Nephron (organoid): ENCODE data around the gene DCLK1.

Experiments
- H3K27ac Mint-ChIP-seq, 3 experiments: 2 replicates each; pipeline ENCODE4 v1.8.0; 2020; ENCODE audit warnings: mixed read lengths in 3 of 3, mild to moderate bottlenecking in 2 of 3, moderate library complexity in 1 of 3
- H3K27me3 Mint-ChIP-seq: 2 replicates; pipeline ENCODE4 v1.8.0; 2021; ENCODE audit warnings: low read depth, mild to moderate bottlenecking, moderate library complexity, mixed read lengths
- H3K36me3 Mint-ChIP-seq: 2 replicates; pipeline ENCODE4 v1.8.0; 2020; ENCODE audit warnings: low read depth, mixed read lengths
- H3K4me1 Mint-ChIP-seq: 2 replicates; pipeline ENCODE4 v1.8.0; 2020; ENCODE audit warnings: mixed read lengths
- H3K4me3 Mint-ChIP-seq, 3 experiments: 2 replicates each; pipeline ENCODE4 v1.8.0; 2020; ENCODE audit warnings: mild to moderate bottlenecking in 3 of 3, mixed read lengths in 3 of 3, moderate library complexity in 2 of 3
- H3K9me3 Mint-ChIP-seq: 2 replicates; pipeline ENCODE4 v1.8.0; 2020; ENCODE audit warnings: mixed read lengths
- TF ChIP-seq, protein P1 (sequence below), 3 experiments: fragments of 200-600 bp; sonication (generic); IDR thresholded peaks; one replicate each; pipeline ENCODE4 v1.5.0; 2021; ENCODE audit warnings: antibody characterized with exemption in 3 of 3; ENCODE audit not compliant: unreplicated experiment in 3 of 3

The DCLK1 gene

GRCh38 chr13:35794734-35795389 lies 336.3 kb downstream of the DCLK1 start:
- TF ChIP-seq, protein P1, sequence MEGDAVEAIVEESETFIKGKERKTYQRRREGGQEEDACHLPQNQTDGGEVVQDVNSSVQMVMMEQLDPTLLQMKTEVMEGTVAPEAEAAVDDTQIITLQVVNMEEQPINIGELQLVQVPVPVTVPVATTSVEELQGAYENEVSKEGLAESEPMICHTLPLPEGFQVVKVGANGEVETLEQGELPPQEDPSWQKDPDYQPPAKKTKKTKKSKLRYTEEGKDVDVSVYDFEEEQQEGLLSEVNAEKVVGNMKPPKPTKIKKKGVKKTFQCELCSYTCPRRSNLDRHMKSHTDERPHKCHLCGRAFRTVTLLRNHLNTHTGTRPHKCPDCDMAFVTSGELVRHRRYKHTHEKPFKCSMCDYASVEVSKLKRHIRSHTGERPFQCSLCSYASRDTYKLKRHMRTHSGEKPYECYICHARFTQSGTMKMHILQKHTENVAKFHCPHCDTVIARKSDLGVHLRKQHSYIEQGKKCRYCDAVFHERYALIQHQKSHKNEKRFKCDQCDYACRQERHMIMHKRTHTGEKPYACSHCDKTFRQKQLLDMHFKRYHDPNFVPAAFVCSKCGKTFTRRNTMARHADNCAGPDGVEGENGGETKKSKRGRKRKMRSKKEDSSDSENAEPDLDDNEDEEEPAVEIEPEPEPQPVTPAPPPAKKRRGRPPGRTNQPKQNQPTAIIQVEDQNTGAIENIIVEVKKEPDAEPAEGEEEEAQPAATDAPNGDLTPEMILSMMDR (IDR thresholded peaks at IDR 0.05; ENCODE audit: unreplicated experiment in 3 of 3) = no peak
- peaks cover 38% of the 10 kb centered on the region for H3K4me1 Mint-ChIP-seq
- no peaks in the 10 kb centered on the region for H3K27me3 Mint-ChIP-seq
- no peak overlapping the region for H3K4me3 Mint-ChIP-seq
- H3K27ac Mint-ChIP-seq = no peak overlapping the region
- H3K9me3 Mint-ChIP-seq = no peaks in the 10 kb centered on the region
- no peaks in the 10 kb centered on the region for H3K36me3 Mint-ChIP-seq

- TF ChIP-seq, protein P1 (IDR thresholded peaks at IDR 0.05; ENCODE audit: unreplicated experiment in 3 of 3) = no peak
- Mint-ChIP-seq H3K27ac (no peak overlapping the region), H3K27me3 (no peaks in the 10 kb centered on the region), H3K36me3 (no peaks in the 10 kb centered on the region), H3K4me3 (no peak overlapping the region), H3K4me1 (peaks cover 45% of the 10 kb centered on the region), H3K9me3 (no peaks in the 10 kb centered on the region)
Observed at GRCh38 chr13:35793823-35794222, 337.4 kb downstream of the DCLK1 start.

- Mint-ChIP-seq H3K4me3 (no peak overlapping the region), H3K4me1 (peaks cover 45% of the 10 kb centered on the region), H3K9me3 (no peaks in the 10 kb centered on the region), H3K27ac (peak overlapping the region in 2 of 3 experiments; percentile 36 to 55), H3K27me3 (no peaks in the 10 kb centered on the region), H3K36me3 (no peaks in the 10 kb centered on the region)
- TF ChIP-seq, protein P1 (IDR thresholded peaks at IDR 0.05; ENCODE audit: unreplicated experiment in 3 of 3) = no peak
Observed at GRCh38 chr13:35792911-35793310, 338.3 kb downstream of the DCLK1 start.

- peak overlapping the region; percentile 4 to 65 (median 27) for H3K27ac Mint-ChIP-seq
- H3K9me3 Mint-ChIP-seq = no peaks in the 10 kb centered on the region
- H3K4me3 Mint-ChIP-seq = no peak overlapping the region
- H3K36me3 Mint-ChIP-seq = no peaks in the 10 kb centered on the region
- no peaks in the 10 kb centered on the region for H3K27me3 Mint-ChIP-seq
- peaks cover 41% of the 10 kb centered on the region for H3K4me1 Mint-ChIP-seq
- TF ChIP-seq, protein P1 (IDR thresholded peaks at IDR 0.05; ENCODE audit: unreplicated experiment in 3 of 3) = no peak
Observed at GRCh38 chr13:35792021-35792420, 339.2 kb downstream of the DCLK1 start.

- Mint-ChIP-seq H3K36me3 (no peaks in the 10 kb centered on the region), H3K27me3 (no peaks in the 10 kb centered on the region), H3K4me1 (peaks cover 43% of the 10 kb centered on the region), H3K4me3 (no peak overlapping the region), H3K9me3 (no peaks in the 10 kb centered on the region), H3K27ac (peak overlapping the region in 2 of 3 experiments; percentile 4 to 65)
- TF ChIP-seq, protein P1 (IDR thresholded peaks at IDR 0.05; ENCODE audit: unreplicated experiment in 3 of 3) = no peak
Observed at GRCh38 chr13:35791184-35791851, 339.9 kb downstream of the DCLK1 start.
